Vagina (tissue), 2 donors: Measurements from ENCODE around the gene DCT.

Experiments
- POLR2AphosphoS5 ChIP-seq, 2 donors: sonication (generic); formaldehyde crosslinking; IDR thresholded peaks; one replicate each; pipeline ENCODE4 v1.9.0; 2017; ENCODE audit warnings: antibody characterized with exemption in 2 of 2, mild to moderate bottlenecking in 2 of 2, low read depth in 1 of 2; ENCODE audit not compliant: insufficient read depth in 1 of 2
- TF ChIP-seq, protein P1 (sequence below), 3 experiments: fragments of 450-650 bp in 2 of 3; fragments of 200-600 bp in 1 of 3; sonication (generic) in 1 of 3; IDR thresholded peaks; one replicate each; pipeline ENCODE4 v1.5.1; 2017 to 2019; ENCODE audit warnings: antibody characterized with exemption in 3 of 3, mild to moderate bottlenecking in 2 of 3, moderate library complexity in 2 of 3

DNA sequence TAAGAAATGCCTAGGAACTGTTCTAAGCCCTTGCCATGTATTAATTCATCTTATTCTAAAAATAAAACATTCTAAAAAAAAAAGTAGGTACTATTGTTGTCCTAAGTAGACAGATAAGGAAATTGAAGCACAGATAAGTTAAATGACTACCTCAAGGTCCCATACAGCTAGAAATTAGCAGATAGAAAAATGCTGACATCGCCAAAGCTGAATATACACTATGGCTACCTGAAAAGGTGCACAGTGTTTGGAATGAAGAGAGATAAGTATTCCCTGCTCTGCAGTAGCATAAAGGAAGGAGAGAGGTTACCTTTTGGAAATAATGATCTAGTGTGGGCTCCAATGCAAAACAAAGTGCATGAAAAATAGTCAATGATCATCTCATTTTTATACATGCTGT is 65.3 kb downstream of the DCT start:
- TF ChIP-seq, protein P1, sequence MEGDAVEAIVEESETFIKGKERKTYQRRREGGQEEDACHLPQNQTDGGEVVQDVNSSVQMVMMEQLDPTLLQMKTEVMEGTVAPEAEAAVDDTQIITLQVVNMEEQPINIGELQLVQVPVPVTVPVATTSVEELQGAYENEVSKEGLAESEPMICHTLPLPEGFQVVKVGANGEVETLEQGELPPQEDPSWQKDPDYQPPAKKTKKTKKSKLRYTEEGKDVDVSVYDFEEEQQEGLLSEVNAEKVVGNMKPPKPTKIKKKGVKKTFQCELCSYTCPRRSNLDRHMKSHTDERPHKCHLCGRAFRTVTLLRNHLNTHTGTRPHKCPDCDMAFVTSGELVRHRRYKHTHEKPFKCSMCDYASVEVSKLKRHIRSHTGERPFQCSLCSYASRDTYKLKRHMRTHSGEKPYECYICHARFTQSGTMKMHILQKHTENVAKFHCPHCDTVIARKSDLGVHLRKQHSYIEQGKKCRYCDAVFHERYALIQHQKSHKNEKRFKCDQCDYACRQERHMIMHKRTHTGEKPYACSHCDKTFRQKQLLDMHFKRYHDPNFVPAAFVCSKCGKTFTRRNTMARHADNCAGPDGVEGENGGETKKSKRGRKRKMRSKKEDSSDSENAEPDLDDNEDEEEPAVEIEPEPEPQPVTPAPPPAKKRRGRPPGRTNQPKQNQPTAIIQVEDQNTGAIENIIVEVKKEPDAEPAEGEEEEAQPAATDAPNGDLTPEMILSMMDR (IDR thresholded peaks at IDR 0.05): no peak
- no peak for TF ChIP-seq POLR2AphosphoS5 (IDR thresholded peaks at IDR 0.05; ENCODE audit: insufficient read depth in 1 of 2, low read depth in 1 of 2)
